ENCODE measurements around the gene ITGAD.

ITGAD gene

DNA sequence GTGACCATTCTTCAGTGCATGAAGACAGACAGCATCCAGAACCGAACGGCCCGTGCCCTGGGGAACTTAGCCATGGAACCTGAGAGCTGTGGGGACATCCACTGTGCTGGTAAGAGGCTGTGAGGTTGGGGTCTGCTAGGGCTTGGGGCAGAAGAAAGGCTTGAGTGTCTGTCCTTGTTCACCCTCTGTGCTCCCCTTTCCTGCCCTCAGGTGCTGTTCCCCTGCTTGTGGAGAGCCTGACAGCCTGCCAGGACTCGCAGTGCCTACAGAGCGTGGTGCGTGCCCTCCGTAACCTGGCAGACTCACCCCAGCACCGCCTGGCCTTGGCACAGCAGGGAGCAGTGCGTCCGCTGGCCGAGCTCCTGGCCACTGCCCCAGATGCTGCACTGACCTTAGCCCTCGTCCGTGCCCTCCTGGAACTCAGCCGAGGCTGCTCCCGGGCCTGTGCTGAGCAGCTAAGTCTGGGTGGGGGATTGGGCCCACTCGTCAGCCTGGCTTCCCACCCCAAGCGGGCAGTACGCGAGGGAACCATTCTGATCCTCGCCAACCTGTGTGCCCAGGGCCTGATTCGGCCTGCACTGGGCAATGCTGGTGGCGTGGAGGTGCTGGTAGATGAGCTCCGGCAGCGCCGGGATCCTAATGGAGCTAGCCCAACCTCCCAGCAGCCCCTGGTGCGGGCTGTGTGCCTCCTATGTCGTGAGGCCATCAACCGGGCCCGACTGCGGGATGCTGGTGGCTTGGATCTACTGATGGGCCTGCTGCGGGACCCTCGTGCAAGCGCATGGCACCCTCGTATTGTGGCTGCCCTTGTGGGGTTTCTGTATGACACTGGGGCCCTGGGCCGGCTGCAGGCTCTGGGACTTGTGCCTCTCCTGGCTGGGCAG is 69.0 kb downstream of the ITGAD start:
- no peak for DNase-seq

GRCh38 chr16:31464348-31464769 is 71.2 kb downstream of the ITGAD start:
- no peak for DNase-seq

DNA sequence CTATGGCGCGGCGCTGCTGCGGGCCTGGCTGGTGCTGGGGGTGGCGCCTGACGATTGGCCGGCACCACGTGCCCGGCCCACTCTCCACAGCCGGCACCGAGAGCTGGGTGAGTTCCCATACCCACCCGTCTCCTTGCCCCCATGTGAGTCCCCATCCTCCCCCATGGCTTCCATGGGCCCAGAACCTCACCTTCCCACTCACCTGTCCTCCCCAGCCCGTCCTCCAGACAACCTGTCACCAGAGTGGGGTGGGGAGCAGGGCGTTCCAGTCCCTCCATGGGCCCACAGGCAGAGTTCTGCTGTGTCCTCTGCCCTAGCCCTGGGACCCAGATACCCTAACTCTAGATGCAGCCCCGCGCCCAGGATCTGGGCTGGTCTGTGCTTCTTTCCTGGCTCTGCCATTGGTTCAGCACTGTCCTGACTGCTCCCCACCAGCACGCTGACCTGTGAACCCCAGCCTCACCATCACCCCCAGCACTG is 71.7 kb downstream of the ITGAD start:
- DNase-seq: no peak

GRCh38 chr16:31465788-31466370 is 72.7 kb downstream of the ITGAD start:
- no peak for DNase-seq

DNA sequence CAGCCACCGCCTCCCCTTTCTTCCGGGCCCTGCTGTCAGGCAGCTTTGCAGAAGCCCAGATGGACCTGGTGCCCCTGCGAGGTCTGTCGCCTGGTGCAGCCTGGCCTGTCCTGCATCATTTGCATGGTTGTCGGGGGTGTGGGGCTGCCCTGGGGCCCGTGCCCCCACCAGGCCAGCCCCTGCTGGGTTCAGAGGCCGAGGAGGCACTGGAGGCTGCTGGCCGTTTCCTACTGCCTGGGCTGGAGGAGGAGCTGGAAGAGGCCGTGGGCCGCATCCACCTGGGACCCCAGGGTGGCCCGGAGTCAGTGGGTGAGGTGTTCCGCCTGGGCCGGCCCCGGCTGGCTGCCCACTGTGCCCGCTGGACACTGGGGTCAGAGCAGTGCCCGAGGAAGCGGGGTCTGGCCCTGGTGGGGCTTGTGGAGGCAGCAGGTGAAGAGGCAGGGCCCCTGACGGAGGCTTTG is 73.3 kb downstream of the ITGAD start:
- no peak for DNase-seq

- DNase-seq: no peak
Observed at GRCh38 chr16:31467151-31467773, 74.1 kb downstream of the ITGAD start.

DNA sequence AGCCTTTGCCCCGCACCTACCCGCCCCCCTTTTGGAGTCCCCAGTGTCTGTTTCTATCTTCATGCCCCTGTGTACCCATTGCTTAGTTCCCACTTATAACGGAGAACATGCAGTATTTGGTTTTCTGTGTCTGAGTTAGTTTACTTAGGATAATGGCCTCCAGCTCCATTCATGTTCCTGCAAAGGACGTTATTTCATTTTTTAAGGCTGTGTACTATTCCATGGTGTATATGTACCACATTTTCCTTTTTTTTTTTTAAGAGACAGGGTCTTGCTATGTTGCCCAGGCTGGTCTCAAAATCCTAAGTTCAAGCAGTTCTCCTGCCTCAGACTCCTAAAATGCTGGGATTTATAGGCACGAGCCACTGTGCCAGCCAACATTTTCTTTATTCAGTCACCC is 74.7 kb downstream of the ITGAD start:
- no peak for DNase-seq

GRCh38 chr16:31470615-31471014 is 77.5 kb downstream of the ITGAD start:
- DNase-seq: no peak

DNA sequence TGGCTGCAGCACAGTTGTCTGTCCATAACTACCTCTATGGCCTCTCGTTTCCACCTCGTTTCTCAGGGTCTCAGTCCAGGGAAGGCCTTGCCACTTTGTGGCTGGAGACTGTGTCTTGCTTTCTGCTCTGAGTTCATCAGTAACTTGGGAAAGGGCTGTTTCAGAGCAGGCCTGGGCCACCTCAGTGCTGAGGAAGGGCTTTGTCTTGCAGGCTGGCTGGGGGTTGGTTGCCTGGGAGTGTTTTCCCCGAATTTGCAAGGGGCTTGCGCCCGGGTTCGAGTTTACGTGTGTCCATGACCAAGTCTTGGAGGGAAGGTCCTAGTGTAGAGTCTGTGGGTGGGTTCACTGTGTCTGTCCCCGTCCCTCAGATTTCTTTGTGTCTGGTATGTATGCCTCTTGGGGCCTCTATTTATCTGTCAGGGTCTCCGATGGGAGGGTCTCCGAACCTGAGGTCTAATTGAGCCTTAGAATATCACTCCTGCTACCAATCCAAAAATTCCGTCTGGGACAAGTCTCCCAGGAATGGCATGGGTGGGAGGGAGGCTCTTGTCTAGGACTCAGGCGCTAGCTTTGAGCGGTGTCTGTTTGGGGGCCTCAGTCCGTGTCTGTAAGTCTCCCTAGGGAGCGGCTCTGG is 78.2 kb downstream of the ITGAD start:
- no peak for DNase-seq

GRCh38 chr16:31471875-31472708 is 79.0 kb downstream of the ITGAD start, which contains the start of gene TGFB1I1:
Gene TGFB1I1, plus strand, starts transcription at chr16:31472152. Its CDS starts 37 bp downstream, at chr16:31472189.
- no peak for DNase-seq

GRCh38 chr16:31472709-31473203 is 79.6 kb downstream of the ITGAD start:
- DNase-seq: peak; percentile 63

- no peak for DNase-seq
Observed at GRCh38 chr16:31473264-31473984, 80.3 kb downstream of the ITGAD start.

- no peak for DNase-seq
Observed at GRCh38 chr16:31474173-31474714, 81.1 kb downstream of the ITGAD start.

- no peak for DNase-seq
Observed at GRCh38 chr16:31474773-31475738, 81.9 kb downstream of the ITGAD start.

- no peak for DNase-seq
Observed at GRCh38 chr16:31475946-31476302, 82.8 kb downstream of the ITGAD start.
